HG03045 (cell line): ENCODE measurements around the gene ACTL7A.
"Not testable (repeated sequence)": the region's sequence is repeated elsewhere in the genome, so short reads cannot be mapped to it uniquely, and the experiment has no call there.

ENCODE experiments used
- ATAC-seq: cut with Tn5 transposase; IDR thresholded peaks from one replicate; pipeline ENCODE4 v1.9.1; 2021; ENCODE audit warnings: mild to moderate bottlenecking, moderate library complexity; ENCODE audit not compliant: unreplicated experiment

The ACTL7A gene

GRCh38 chr9:108845947-108846346, 16.1 kb upstream of the ACTL7A start:
- ATAC-seq: no peak

GRCh38 chr9:108848296-108848695, 13.8 kb upstream of the ACTL7A start:
- not testable (repeated sequence) for ATAC-seq

GRCh38 chr9:108850293-108850897, 11.7 kb upstream of the ACTL7A start:
- no peak for ATAC-seq

- no peak for ATAC-seq
Measured at GRCh38 chr9:108851138-108851537, 10.9 kb upstream of the ACTL7A start.

GRCh38 chr9:108852079-108852478, 10.0 kb upstream of the ACTL7A start:
- ATAC-seq: no peak

GRCh38 chr9:108854094-108854493, 8.0 kb upstream of the ACTL7A start:
- ATAC-seq: no peak

- ATAC-seq: no peak
Measured at GRCh38 chr9:108854641-108855528, 7.2 kb upstream of the ACTL7A start.

GRCh38 chr9:108855529-108855886, 6.6 kb upstream of the ACTL7A start:
- ATAC-seq: no peak

GRCh38 chr9:108855888-108856287, 6.2 kb upstream of the ACTL7A start, which contains the start of gene ACTL7B:
TSS of gene ACTL7B (minus strand) at chr9:108855986. CDS start at chr9:108855930, 56 bp downstream.
- ATAC-seq: no peak

GRCh38 chr9:108857572-108857971, 4.5 kb upstream of the ACTL7A start:
- ATAC-seq: no peak

- ATAC-seq: no peak
Measured at GRCh38 chr9:108859459-108860114, 2.5 kb upstream of the ACTL7A start.

- ATAC-seq: no peak
Measured at GRCh38 chr9:108860354-108860753, 1.7 kb upstream of the ACTL7A start.

GRCh38 chr9:108860764-108861163, 1.3 kb upstream of the ACTL7A start:
- ATAC-seq: no peak

- no peak for ATAC-seq
Measured at GRCh38 chr9:108861464-108861863, 602 bp upstream of the ACTL7A start.

GRCh38 chr9:108863891-108864290, 1.8 kb downstream of the ACTL7A start:
- no peak for ATAC-seq

GRCh38 chr9:108864446-108864845, 2.4 kb downstream of the ACTL7A start:
- ATAC-seq: no peak

- no peak for ATAC-seq
Measured at GRCh38 chr9:108865037-108865436, 3.0 kb downstream of the ACTL7A start.

GRCh38 chr9:108866001-108866420, 3.9 kb downstream of the ACTL7A start:
- no peak for ATAC-seq

- no peak for ATAC-seq
Measured at GRCh38 chr9:108867116-108867515, 5.0 kb downstream of the ACTL7A start.

- no peak for ATAC-seq
Measured at GRCh38 chr9:108867829-108868228, 5.8 kb downstream of the ACTL7A start.

GRCh38 chr9:108869092-108869725, 7.1 kb downstream of the ACTL7A start:
- ATAC-seq: no peak
